H1 (cell line): Measurements from ENCODE around the gene PTPA. TPM values are rescaled to one million over a fixed set of nuclear protein-coding genes. Genes with fewer than 3 reads are reported as not detected.

Experiments
- CTCF ChIA-PET: fragments of 300-600 bp; sonication (Branson Sonifier 250); formaldehyde crosslinking; loops from one replicate; lab custom pipeline; 2021; ENCODE audit not compliant: partially characterized antibody; lab: Charles Lee
- POLR2A ChIA-PET: fragments of 300-600 bp; sonication (Branson Sonifier 250); formaldehyde crosslinking; loops from one replicate; lab custom pipeline; 2021; ENCODE audit warnings: inconsistent platforms; ENCODE audit not compliant: partially characterized antibody; lab: Charles Lee
- DNase-seq, 2 experiments: peaks; one replicate each; pipeline versions ENCODE4 v3.0.0 to v3.0.0-alpha.2; 2010 to 2022; ENCODE audit warnings: low spot score in 2 of 2, low read depth in 1 of 2, mixed read lengths in 1 of 2
- FAIRE-seq: peaks from 2 replicates; lab custom pipeline; 2011; peaks lifted over from hg19 to GRCh38; lab: Jason Lieb, UNC
- H2AFZ ChIP-seq: 2 replicates; pipeline ENCODE4 v1.8.1; 2012; ENCODE audit warnings: low read length, inconsistent platforms
- H2AK5ac ChIP-seq: 2 replicates; pipeline ENCODE4 v1.6.1; 2013; ENCODE audit warnings: low read depth, low read length
- H2BK120ac ChIP-seq: replicated peaks from 2 replicates; pipeline ENCODE3; 2013; ENCODE audit warnings: low read depth, low read length, inconsistent platforms
- H2BK12ac ChIP-seq: 2 replicates; pipeline ENCODE4 v1.6.1; 2013; ENCODE audit warnings: low read depth, low read length
- H2BK15ac ChIP-seq: 2 replicates; pipeline ENCODE4 v1.6.1; 2013; ENCODE audit warnings: low read length
- H2BK20ac ChIP-seq: 2 replicates; pipeline ENCODE4 v1.6.1; 2013; ENCODE audit warnings: low read length
- H2BK5ac ChIP-seq: 2 replicates; pipeline ENCODE4 v1.6.1; 2013; ENCODE audit warnings: low read depth, low read length
- H3K14ac ChIP-seq: 2 replicates; pipeline ENCODE4 v1.6.1; 2013; ENCODE audit warnings: inconsistent platforms; ENCODE audit not compliant: insufficient read length
- H3K18ac ChIP-seq: 2 replicates; pipeline ENCODE4 v1.6.1; 2013; ENCODE audit warnings: low read length; ENCODE audit errors: extremely low read depth
- H3K23ac ChIP-seq: 2 replicates; pipeline ENCODE4 v1.6.1; 2013; ENCODE audit warnings: inconsistent platforms; ENCODE audit not compliant: insufficient read length
- H3K23me2 ChIP-seq: 2 replicates; pipeline ENCODE4 v1.6.1; 2013; ENCODE audit warnings: low read depth, low read length
- H3K27ac ChIP-seq: 2 replicates; pipeline ENCODE4 v1.6.1; 2011; ENCODE audit warnings: low read depth, low read length, inconsistent platforms
- H3K27me3 ChIP-seq, 4 experiments: replicated peaks in 1 of 4; 1 replicate in 1 of 4; 2 replicates in 3 of 4; pipeline versions ENCODE4 v1.6.1 to v1.8.1; 2011 to 2013; ENCODE audit warnings: low read length in 3 of 4, mild to moderate bottlenecking in 3 of 4, inconsistent platforms in 2 of 4, mixed read lengths in 2 of 4, moderate library complexity in 1 of 4; ENCODE audit not compliant: control insufficient read depth in 3 of 4, insufficient read depth in 3 of 4; ENCODE audit errors: extremely low read depth in 1 of 4
- H3K36me3 ChIP-seq, 4 experiments: 2 replicates each; pipeline versions ENCODE4 v1.6.1 to v1.8.1; 2011 to 2013; ENCODE audit warnings: mild to moderate bottlenecking in 4 of 4, low read length in 3 of 4, moderate library complexity in 2 of 4, control low read depth in 1 of 4, inconsistent platforms in 1 of 4; ENCODE audit not compliant: insufficient read depth in 4 of 4, control insufficient read depth in 2 of 4
- H3K4ac ChIP-seq: replicated peaks from 2 replicates; pipeline ENCODE3; 2013; ENCODE audit warnings: low read length, low read depth, mixed read lengths, inconsistent platforms; ENCODE audit not compliant: insufficient read length
- H3K4me1 ChIP-seq, 4 experiments: replicated peaks in 1 of 4; 1 replicate in 1 of 4; 2 replicates in 3 of 4; pipeline versions ENCODE4 v1.6.1 to v1.8.1; 2011 to 2013; ENCODE audit warnings: low read length in 3 of 4, inconsistent platforms in 2 of 4, mixed read lengths in 1 of 4; ENCODE audit not compliant: insufficient read depth in 4 of 4, control insufficient read depth in 3 of 4
- H3K4me2 ChIP-seq, 2 experiments: 2 replicates each; pipeline versions ENCODE4 v1.6.1 to v1.8.1; 2011 to 2013; ENCODE audit warnings: low read depth in 2 of 2, low read length in 2 of 2, control low read depth in 1 of 2, inconsistent platforms in 1 of 2, mild to moderate bottlenecking in 1 of 2; ENCODE audit not compliant: insufficient read depth in 1 of 2
- H3K4me3 ChIP-seq, 4 experiments: fragments of 200-600, 300-600 bp in 1 of 4; sonication (generic), shearing (Covaris generic), sonication (Bioruptor Twin) in 1 of 4; 2 replicates each; pipeline versions ENCODE4 v1.5.1 to v1.8.1; 2011 to 2016; ENCODE audit warnings: low read length in 4 of 4, low read depth in 3 of 4, control low read depth in 2 of 4, inconsistent platforms in 2 of 4, mild to moderate bottlenecking in 2 of 4, mixed read lengths in 1 of 4, moderate library complexity in 1 of 4; ENCODE audit not compliant: insufficient read depth in 2 of 4; ENCODE audit errors: extremely low read depth in 1 of 4
- H3K56ac ChIP-seq: replicated peaks from 2 replicates; pipeline ENCODE3; 2013; ENCODE audit warnings: low read depth, mild to moderate bottlenecking, mixed read lengths, low read length, inconsistent platforms; ENCODE audit not compliant: insufficient read length
- H3K79me1 ChIP-seq: 2 replicates; pipeline ENCODE4 v1.6.1; 2013; ENCODE audit warnings: low read depth, low read length, control low read depth
- H3K79me2 ChIP-seq, 2 experiments: 2 replicates each; pipeline versions ENCODE4 v1.6.1 to v1.8.1; 2012 to 2013; ENCODE audit warnings: low read length in 2 of 2, mild to moderate bottlenecking in 2 of 2, inconsistent platforms in 1 of 2; ENCODE audit not compliant: insufficient read depth in 2 of 2, control insufficient read depth in 1 of 2
- H3K9ac ChIP-seq, 4 experiments: replicated peaks in 1 of 4; 1 replicate in 1 of 4; 2 replicates in 3 of 4; pipeline versions ENCODE4 v1.6.1 to v1.8.1; 2011 to 2013; ENCODE audit warnings: low read depth in 3 of 4, low read length in 3 of 4, control low read depth in 2 of 4, mild to moderate bottlenecking in 2 of 4, moderate library complexity in 2 of 4, inconsistent platforms in 1 of 4; ENCODE audit errors: extremely low read depth in 1 of 4
- H3K9me3 ChIP-seq, 2 experiments: 2 replicates each; pipeline versions ENCODE4 v1.6.1 to v1.8.1; 2012 to 2013; ENCODE audit warnings: mild to moderate bottlenecking in 2 of 2, moderate library complexity in 2 of 2, control low read depth in 1 of 2, inconsistent platforms in 1 of 2, low read depth in 1 of 2, low read length in 1 of 2, mixed read lengths in 1 of 2; ENCODE audit not compliant: insufficient read depth in 2 of 2
- H4K20me1 ChIP-seq, 2 experiments: replicated peaks in 1 of 2; 2 replicates each; pipeline versions ENCODE3 to v1.8.1; 2011 to 2013; ENCODE audit warnings: inconsistent platforms in 2 of 2, low read length in 2 of 2, mild to moderate bottlenecking in 1 of 2; ENCODE audit not compliant: insufficient read depth in 2 of 2, control insufficient read depth in 1 of 2
- H4K5ac ChIP-seq: 2 replicates; pipeline ENCODE4 v1.6.1; 2013; ENCODE audit warnings: low read length, low read depth, mixed read lengths, inconsistent platforms; ENCODE audit not compliant: insufficient read length
- H4K8ac ChIP-seq: 2 replicates; pipeline ENCODE4 v1.8.0; 2013; ENCODE audit warnings: mild to moderate bottlenecking, moderate library complexity, low read length, inconsistent platforms; ENCODE audit not compliant: insufficient read depth; ENCODE audit errors: extremely low read depth
- H4K91ac ChIP-seq: replicated peaks from 2 replicates; pipeline ENCODE3; 2013; ENCODE audit warnings: low read length, mixed read lengths, inconsistent platforms; ENCODE audit not compliant: insufficient read length
- JUN ChIP-seq: IDR thresholded peaks from 2 replicates; pipeline ENCODE4 v1.6.1; 2011; ENCODE audit warnings: low read depth, mild to moderate bottlenecking, improper control_type of control experiment, low read length
- KDM1A ChIP-seq: fragments of 200-600, 300-600 bp; sonication (generic); IDR thresholded peaks from 2 replicates; pipeline ENCODE4 v1.7.1; 2016; ENCODE audit warnings: mild to moderate bottlenecking, low read length, borderline replicate concordance
- KDM4A ChIP-seq: IDR thresholded peaks from one replicate; pipeline ENCODE4 v1.7.1; 2012; ENCODE audit warnings: low read depth, mild to moderate bottlenecking, moderate library complexity, low read length, inconsistent platforms; ENCODE audit not compliant: severe bottlenecking
- POU5F1 ChIP-seq: IDR thresholded peaks from 2 replicates; pipeline ENCODE4 v1.6.1; 2011; ENCODE audit warnings: low read depth, mild to moderate bottlenecking, low read length, moderate library complexity
- RFX5 ChIP-seq: IDR thresholded peaks from 2 replicates; pipeline ENCODE4 v1.6.1; 2011; ENCODE audit warnings: low read depth, low read length, improper control_type of control experiment, borderline replicate concordance
- SAP30 ChIP-seq: fragments of 300-600 bp; sonication (generic); IDR thresholded peaks from 2 replicates; pipeline ENCODE4 v1.7.1; 2012; ENCODE audit warnings: low read length, moderate library complexity, mild to moderate bottlenecking, inconsistent platforms; ENCODE audit not compliant: insufficient read depth, insufficient replicate concordance
- SIX5 ChIP-seq: IDR thresholded peaks from 2 replicates; pipeline ENCODE4 v1.6.1; 2011; ENCODE audit warnings: mild to moderate bottlenecking, low read depth, low read length
- SP2 ChIP-seq: IDR thresholded peaks from 2 replicates; pipeline ENCODE4 v1.6.1; 2012; ENCODE audit warnings: mild to moderate bottlenecking, low read length, inconsistent platforms
- WGBS, 2 experiments: shearing (Covaris generic) in 1 of 2; methylation state at CpG; one replicate each; pipeline versions ENCODE4 v1.1.6 to v1.1.7; 2013 to 2015; ENCODE audit warnings: low lambda C conversion rate in 2 of 2, mixed read lengths in 2 of 2, inconsistent platforms in 1 of 2, low coverage in 1 of 2, missing lambda C conversion rate in 1 of 2; ENCODE audit not compliant: insufficient replicate concordance in 2 of 2, insufficient coverage in 1 of 2, insufficient read length in 1 of 2; ENCODE audit errors: extremely low coverage in 1 of 2, missing lambda C conversion rate in 1 of 2; 5-methylcytosine and 5-hydroxymethylcytosine counted together
- polyA plus RNA-seq, 7 experiments: library from polyadenylated mRNA; depleted of rRNA in 3 of 7; stranded (reverse) in 5 of 7; unstranded in 2 of 7; fragments of >200 nt in 5 of 7; fragments of 200-250 nt in 2 of 7; gene quantifications; 1 replicate in 5 of 7; 2 replicates in 1 of 7; 4 replicates in 1 of 7; pipeline versions ENCODE4 v1.2.1 to v1.2.3, GENCODE V29; 2011 to 2013; ENCODE audit warnings: missing spikeins in 2 of 7, mixed read lengths in 2 of 7
- total RNA-seq: library from RNA; stranded (reverse); fragmentation: NEBNext Ultra II Directional; extraction: Animal tissue kit (Norgen Biotek cat#: 25700); gene quantifications from 2 replicates; pipeline ENCODE4 v1.2.1, GENCODE V29; 2021
- TF ChIP-seq, protein P1 (sequence below): IDR thresholded peaks from 2 replicates; pipeline ENCODE4 v1.6.1; 2012; ENCODE audit warnings: inconsistent platforms

Gene PTPA
- total and polyA plus RNA-seq, 2 of the 8 experiments (the other 6 are each of a cell fraction or from before 2014, with no cell fraction given): 114 to 145 TPM

DNA sequence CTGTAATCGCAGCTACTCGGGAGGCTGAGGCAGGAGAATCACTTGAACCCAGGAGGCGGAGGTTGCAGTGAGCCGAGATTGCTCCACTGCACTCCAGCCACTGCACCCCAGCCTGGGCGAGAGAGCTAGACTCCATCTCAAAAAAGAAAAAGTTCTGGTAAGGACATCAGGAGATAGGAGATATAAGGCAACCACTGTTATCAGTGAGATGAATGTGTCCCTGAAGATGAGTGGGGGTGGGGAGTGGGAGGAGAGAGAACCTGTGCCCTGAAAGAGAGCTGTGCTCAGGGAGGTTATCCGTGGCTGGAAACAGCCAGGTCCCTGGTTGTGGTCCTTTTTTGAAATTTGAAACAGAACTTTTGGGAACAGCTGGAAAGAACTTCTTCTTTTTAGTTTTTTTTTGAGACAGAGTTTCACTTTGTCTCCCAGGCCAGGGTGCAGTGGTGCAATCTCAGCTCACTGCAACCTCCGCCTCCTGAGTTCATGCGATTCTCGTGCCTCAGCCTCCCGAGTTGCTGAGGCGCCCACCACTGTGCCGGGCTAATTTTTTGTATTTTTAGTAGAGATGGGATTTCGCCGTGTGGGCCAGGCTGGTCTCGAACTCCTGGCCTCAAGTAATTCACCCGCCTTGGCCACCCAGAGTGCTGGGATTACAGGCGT is 2.6 kb downstream of the PTPA start:
- Histone ChIP-seq H3K9ac (no peak overlapping the region), H2BK15ac (no peak overlapping the region), H3K18ac (no peak overlapping the region), H3K4me1 (peaks cover 0 to 5% (median 3%) of the 10 kb centered on the region in 4 experiments; a peak in 3 of 7 replicates), H3K23me2 (peaks cover 10% of the 10 kb centered on the region), H3K14ac (no peak overlapping the region), H4K20me1 (peaks cover 0 to 2% of the 10 kb centered on the region in 2 experiments), H4K8ac (no peak overlapping the region), H3K4me3 (no peak overlapping the region), H2AFZ (no peak overlapping the region), H3K9me3 (no peaks in the 10 kb centered on the region), H2BK20ac (no peak overlapping the region), H2BK5ac (no peak overlapping the region), H3K79me2 (peaks cover 0 to 60% of the 10 kb centered on the region in 2 experiments; a peak in 3 of 4 replicates), H3K79me1 (peaks cover 4% of the 10 kb centered on the region), H3K4ac (no peak overlapping the region), H2BK120ac (no peak overlapping the region), H3K56ac (no peak overlapping the region), H3K27ac (no peak overlapping the region), H3K23ac (no peak overlapping the region), H3K27me3 (peaks cover 0 to 15% (median 13%) of the 10 kb centered on the region in 4 experiments; a peak in 5 of 7 replicates), H2BK12ac (no peak overlapping the region), H3K36me3 (no peaks in the 10 kb centered on the region), H3K4me2 (no peak overlapping the region), H4K5ac (no peak overlapping the region), H2AK5ac (no peak overlapping the region), H4K91ac (no peak overlapping the region)
- CTCF ChIA-PET: interaction anchor here (0.9 to 9.7 kb wide), 4 partner anchors 11 to 528 kb away, joined by 3 to 64 read pairs (median 4); no protein-coding TSS in a partner anchor
- POLR2A ChIA-PET: interaction anchor here (0.8 to 4.3 kb wide), 5 partner anchors 8 to 35 kb away, joined by 3 to 21 read pairs (median 11); no protein-coding TSS in a partner anchor
- TF ChIP-seq JUN (no peak), SIX5 (no peak), POU5F1 (no peak), KDM4A (no peak), RFX5 (no peak), SP2 (no peak), KDM1A (no peak), SAP30 (no peak)
- TF ChIP-seq, protein P1, sequence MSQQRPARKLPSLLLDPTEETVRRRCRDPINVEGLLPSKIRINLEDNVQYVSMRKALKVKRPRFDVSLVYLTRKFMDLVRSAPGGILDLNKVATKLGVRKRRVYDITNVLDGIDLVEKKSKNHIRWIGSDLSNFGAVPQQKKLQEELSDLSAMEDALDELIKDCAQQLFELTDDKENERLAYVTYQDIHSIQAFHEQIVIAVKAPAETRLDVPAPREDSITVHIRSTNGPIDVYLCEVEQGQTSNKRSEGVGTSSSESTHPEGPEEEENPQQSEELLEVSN: no peak
- DNase-seq (no peak), FAIRE-seq (no peak)
- WGBS, 2 experiments: 88% methylated on average over 17 of the region's 17 CpGs; no CpG with 5 or more reads in 1 of the 2 experiments
